Effector memory CD8-positive, alpha-beta T cell (primary cell): ENCODE measurements around the gene SLC39A11.

Source experiments
- ATAC-seq: fragments of 150-1000 bp; cut with Tn5 transposase; replicated peaks from 2 replicates; pipeline ENCODE4 v1.10.0; 2021; ENCODE audit warnings: mild to moderate bottlenecking, moderate library complexity
- DNase-seq, 3 experiments: peaks; one replicate each; pipeline ENCODE4 v3.0.0; 2021
- H3K27ac Mint-ChIP-seq, 2 donors: one replicate each; pipeline ENCODE4 v1.8.0; 2022; ENCODE audit warnings: mild to moderate bottlenecking in 2 of 2, mixed read lengths in 2 of 2, moderate library complexity in 2 of 2
- H3K27me3 Mint-ChIP-seq, 2 donors: one replicate each; pipeline ENCODE4 v1.8.0; 2022; ENCODE audit warnings: mixed read lengths in 2 of 2
- H3K36me3 Mint-ChIP-seq: one replicate; pipeline ENCODE4 v1.8.0; 2022; ENCODE audit warnings: mild to moderate bottlenecking, moderate library complexity, mixed read lengths; ENCODE audit not compliant: insufficient read depth
- H3K4me1 Mint-ChIP-seq, 2 donors: one replicate each; pipeline ENCODE4 v1.8.0; 2022; ENCODE audit warnings: low read depth in 2 of 2, mixed read lengths in 2 of 2
- H3K4me3 Mint-ChIP-seq, 2 donors: one replicate each; pipeline ENCODE4 v1.8.0; 2022; ENCODE audit warnings: mild to moderate bottlenecking in 2 of 2, mixed read lengths in 2 of 2, moderate library complexity in 2 of 2
- H3K9me3 Mint-ChIP-seq, 2 donors: one replicate each; pipeline ENCODE4 v1.8.0; 2022; ENCODE audit warnings: mixed read lengths in 2 of 2

The SLC39A11 gene

GRCh38 chr17:72890711-72891110 lies 201.8 kb downstream of the SLC39A11 start:
- Mint-ChIP-seq H3K4me1 (no peaks in the 10 kb centered on the region), H3K4me3 (no peak overlapping the region), H3K36me3 (peaks cover 3% of the 10 kb centered on the region), H3K9me3 (no peaks in the 10 kb centered on the region), H3K27me3 (no peaks in the 10 kb centered on the region), H3K27ac (no peak overlapping the region)
- DNase-seq: no peak
- no peak for ATAC-seq

GRCh38 chr17:72887917-72888316 lies 204.6 kb downstream of the SLC39A11 start:
- no peak overlapping the region for H3K4me3 Mint-ChIP-seq
- DNase-seq (no peak), ATAC-seq (no peak)
- H3K36me3 Mint-ChIP-seq: no peaks in the 10 kb centered on the region
- H3K27ac Mint-ChIP-seq: no peak overlapping the region
- no peaks in the 10 kb centered on the region for H3K9me3 Mint-ChIP-seq
- H3K4me1 Mint-ChIP-seq: no peaks in the 10 kb centered on the region
- no peaks in the 10 kb centered on the region for H3K27me3 Mint-ChIP-seq

- ATAC-seq (no peak), DNase-seq (no peak)
- H3K27me3 Mint-ChIP-seq: no peaks in the 10 kb centered on the region
- H3K4me3 Mint-ChIP-seq: no peak overlapping the region
- H3K27ac Mint-ChIP-seq: no peak overlapping the region
- H3K4me1 Mint-ChIP-seq: no peaks in the 10 kb centered on the region
- no peaks in the 10 kb centered on the region for H3K9me3 Mint-ChIP-seq
- peaks cover 3% of the 10 kb centered on the region for H3K36me3 Mint-ChIP-seq
Measured at GRCh38 chr17:72887322-72887721, 205.2 kb downstream of the SLC39A11 start.

- DNase-seq (no peak), ATAC-seq (no peak)
- Mint-ChIP-seq H3K27ac (no peak overlapping the region), H3K4me3 (no peak overlapping the region), H3K9me3 (no peaks in the 10 kb centered on the region), H3K36me3 (peaks cover 3% of the 10 kb centered on the region), H3K27me3 (no peaks in the 10 kb centered on the region), H3K4me1 (no peaks in the 10 kb centered on the region)
Measured at GRCh38 chr17:72886622-72887021, 205.9 kb downstream of the SLC39A11 start.

- H3K4me3 Mint-ChIP-seq: no peak overlapping the region
- peaks cover 3% of the 10 kb centered on the region for H3K36me3 Mint-ChIP-seq
- H3K27me3 Mint-ChIP-seq: no peaks in the 10 kb centered on the region
- peaks cover 4 to 11% of the 10 kb centered on the region in 2 donors for H3K9me3 Mint-ChIP-seq
- no peak overlapping the region for H3K27ac Mint-ChIP-seq
- H3K4me1 Mint-ChIP-seq: no peaks in the 10 kb centered on the region
- ATAC-seq (no peak), DNase-seq (no peak)
Measured at GRCh38 chr17:72884066-72884465, 208.4 kb downstream of the SLC39A11 start.

- Mint-ChIP-seq H3K27ac (no peak overlapping the region), H3K4me3 (no peak overlapping the region), H3K36me3 (peaks cover 3% of the 10 kb centered on the region), H3K27me3 (no peaks in the 10 kb centered on the region), H3K9me3 (peaks cover 5 to 15% of the 10 kb centered on the region in 2 donors), H3K4me1 (no peaks in the 10 kb centered on the region)
- DNase-seq (no peak), ATAC-seq (no peak)
Measured at GRCh38 chr17:72883351-72883750, 209.1 kb downstream of the SLC39A11 start.

GRCh38 chr17:72882426-72882825 lies 210.1 kb downstream of the SLC39A11 start:
- no peak for ATAC-seq
- peaks cover 3% of the 10 kb centered on the region for H3K36me3 Mint-ChIP-seq
- no peak overlapping the region for H3K27ac Mint-ChIP-seq
- peaks cover 5 to 20% of the 10 kb centered on the region in 2 donors for H3K9me3 Mint-ChIP-seq
- no peaks in the 10 kb centered on the region for H3K4me1 Mint-ChIP-seq
- no peak overlapping the region for H3K4me3 Mint-ChIP-seq
- no peaks in the 10 kb centered on the region for H3K27me3 Mint-ChIP-seq
- no peak for DNase-seq

GRCh38 chr17:72879877-72880276 lies 212.6 kb downstream of the SLC39A11 start:
- Mint-ChIP-seq H3K4me3 (no peak overlapping the region), H3K27me3 (no peaks in the 10 kb centered on the region), H3K36me3 (peaks cover 3% of the 10 kb centered on the region), H3K9me3 (peaks cover 10 to 20% of the 10 kb centered on the region in 2 donors), H3K27ac (peak overlapping the region in 1 of 2 donors; percentile 42), H3K4me1 (no peaks in the 10 kb centered on the region)
- DNase-seq (no peak), ATAC-seq (no peak)

GRCh38 chr17:72878975-72879660 lies 213.4 kb downstream of the SLC39A11 start:
- H3K36me3 Mint-ChIP-seq: peaks cover 3% of the 10 kb centered on the region
- H3K27ac Mint-ChIP-seq: no peak overlapping the region
- no peak for DNase-seq
- no peak overlapping the region for H3K4me3 Mint-ChIP-seq
- peaks cover 10 to 20% of the 10 kb centered on the region in 2 donors for H3K9me3 Mint-ChIP-seq
- H3K4me1 Mint-ChIP-seq: no peaks in the 10 kb centered on the region
- ATAC-seq: no peak
- H3K27me3 Mint-ChIP-seq: no peaks in the 10 kb centered on the region

GRCh38 chr17:72877348-72877747 lies 215.1 kb downstream of the SLC39A11 start:
- Mint-ChIP-seq H3K9me3 (peaks cover 10 to 20% of the 10 kb centered on the region in 2 donors), H3K4me3 (no peak overlapping the region), H3K4me1 (no peaks in the 10 kb centered on the region), H3K27me3 (no peaks in the 10 kb centered on the region), H3K36me3 (no peaks in the 10 kb centered on the region), H3K27ac (no peak overlapping the region)
- ATAC-seq (no peak), DNase-seq (no peak)

- Mint-ChIP-seq H3K36me3 (peaks cover 2% of the 10 kb centered on the region), H3K27me3 (no peaks in the 10 kb centered on the region), H3K4me3 (no peak overlapping the region), H3K27ac (no peak overlapping the region), H3K4me1 (no peaks in the 10 kb centered on the region), H3K9me3 (peaks cover 10 to 20% of the 10 kb centered on the region in 2 donors)
- DNase-seq (no peak), ATAC-seq (no peak)
Measured at GRCh38 chr17:72876413-72876812, 216.1 kb downstream of the SLC39A11 start.

- Mint-ChIP-seq H3K36me3 (peaks cover 2% of the 10 kb centered on the region), H3K27me3 (no peaks in the 10 kb centered on the region), H3K9me3 (peaks cover 10 to 20% of the 10 kb centered on the region in 2 donors), H3K4me1 (peaks cover 0 to 2% of the 10 kb centered on the region in 2 donors), H3K27ac (no peak overlapping the region), H3K4me3 (no peak overlapping the region)
- ATAC-seq (no peak), DNase-seq (no peak)
Measured at GRCh38 chr17:72875361-72875760, 217.1 kb downstream of the SLC39A11 start.

- Mint-ChIP-seq H3K4me3 (no peak overlapping the region), H3K27me3 (no peaks in the 10 kb centered on the region), H3K27ac (no peak overlapping the region), H3K36me3 (peaks cover 5% of the 10 kb centered on the region), H3K9me3 (peaks cover 0 to 4% of the 10 kb centered on the region in 2 donors), H3K4me1 (peaks cover 0 to 2% of the 10 kb centered on the region in 2 donors)
- DNase-seq (no peak), ATAC-seq (no peak)
Measured at GRCh38 chr17:72872396-72872795, 220.1 kb downstream of the SLC39A11 start.

- H3K36me3 Mint-ChIP-seq: peaks cover 8% of the 10 kb centered on the region
- ATAC-seq (no peak), DNase-seq (no peak)
- H3K27ac Mint-ChIP-seq: peak overlapping the region in 1 of 2 donors; percentile 63
- H3K4me3 Mint-ChIP-seq: no peak overlapping the region
- H3K9me3 Mint-ChIP-seq: no peaks in the 10 kb centered on the region
- peaks cover 2 to 4% of the 10 kb centered on the region in 2 donors for H3K4me1 Mint-ChIP-seq
- no peaks in the 10 kb centered on the region for H3K27me3 Mint-ChIP-seq
Measured at GRCh38 chr17:72870367-72870985, 222.0 kb downstream of the SLC39A11 start.
